SK-N-SH treated with all-trans-retinoic acid at 6 μM for 48 hours (cell line): ENCODE results near the gene PPFIA4.

Experiments used
- ATAC-seq: fragments of 200-7000 bp; cut with Tn5 transposase; 3 replicates; pipeline ENCODE4 v1.9.1; 2020; ENCODE audit warnings: mild to moderate bottlenecking, moderate library complexity
- ARNTL ChIP-seq: fragments of 450-650 bp; formaldehyde crosslinking; IDR thresholded peaks from 2 replicates; pipeline ENCODE4 v1.5.0; 2020; ENCODE audit warnings: low read depth, mild to moderate bottlenecking, moderate library complexity, borderline replicate concordance
- BACH2 ChIP-seq: fragments of 250-450 bp; sonication (Bioruptor Pico); IDR thresholded peaks from 2 replicates; pipeline ENCODE4 v1.9.0; 2021; ENCODE audit warnings: mild to moderate bottlenecking, borderline replicate concordance
- CREB5 ChIP-seq: fragments of 250-450 bp; sonication (Bioruptor Pico); IDR thresholded peaks from 2 replicates; pipeline ENCODE4 v1.5.1; 2020; ENCODE audit warnings: low read depth, mild to moderate bottlenecking, moderate library complexity
- CSDC2 ChIP-seq: fragments of 250-450 bp; sonication (Bioruptor Pico); IDR thresholded peaks from 2 replicates; pipeline ENCODE4 v1.5.0; 2020; ENCODE audit warnings: mild to moderate bottlenecking, moderate library complexity
- CSRNP3 ChIP-seq: fragments of 250-450 bp; sonication (Bioruptor Pico); IDR thresholded peaks from 2 replicates; pipeline ENCODE4 v1.5.1; 2021; ENCODE audit warnings: mild to moderate bottlenecking, moderate library complexity
- ESRRG ChIP-seq: fragments of 250-450 bp; sonication (Bioruptor Pico); IDR thresholded peaks from 2 replicates; pipeline ENCODE4 v1.6.1; 2021; ENCODE audit warnings: mild to moderate bottlenecking
- ISL1 ChIP-seq: fragments of 250-450 bp; sonication (Bioruptor Pico); IDR thresholded peaks from 2 replicates; pipeline ENCODE4 v2.1.2; 2022; ENCODE audit warnings: mild to moderate bottlenecking, moderate library complexity
- OSR1 ChIP-seq: fragments of 250-450 bp; sonication (Bioruptor Pico); IDR thresholded peaks from 2 replicates; pipeline ENCODE4 v1.8.0; 2022; ENCODE audit warnings: moderate library complexity, mild to moderate bottlenecking, inconsistent platforms
- PATZ1 ChIP-seq: fragments of 250-450 bp; sonication (Bioruptor Pico); IDR thresholded peaks from 2 replicates; pipeline ENCODE4 v1.8.0; 2020; ENCODE audit warnings: mild to moderate bottlenecking, moderate library complexity, borderline replicate concordance
- POU6F1 ChIP-seq: fragments of 250-450 bp; sonication (Bioruptor Pico); IDR thresholded peaks from 2 replicates; pipeline ENCODE4 v1.8.0; 2021; ENCODE audit warnings: low read depth, mild to moderate bottlenecking, moderate library complexity, borderline replicate concordance
- PPARA ChIP-seq: fragments of 250-450 bp; sonication (Bioruptor Pico); IDR thresholded peaks from 2 replicates; pipeline ENCODE4 v1.5.0; 2020; ENCODE audit warnings: mild to moderate bottlenecking, borderline replicate concordance
- RARB ChIP-seq: fragments of 250-450 bp; sonication (Bioruptor Pico); IDR thresholded peaks from 2 replicates; pipeline ENCODE4 v1.8.0; 2021; ENCODE audit warnings: mild to moderate bottlenecking, moderate library complexity
- SNAI2 ChIP-seq: fragments of 250-450 bp; sonication (Bioruptor Pico); IDR thresholded peaks from 2 replicates; pipeline ENCODE4 v1.5.0; 2020; ENCODE audit warnings: mild to moderate bottlenecking, moderate library complexity
- TCF4 ChIP-seq: fragments of 250-450 bp; sonication (Bioruptor Pico); IDR thresholded peaks from 2 replicates; pipeline ENCODE4 v1.8.0; 2021; ENCODE audit warnings: mild to moderate bottlenecking, moderate library complexity, borderline replicate concordance
- TOX ChIP-seq: fragments of 250-450 bp; sonication (Bioruptor Pico); IDR thresholded peaks from 2 replicates; pipeline ENCODE4 v1.8.0; 2021; ENCODE audit warnings: mild to moderate bottlenecking, moderate library complexity, borderline replicate concordance
- TSHZ2 ChIP-seq: fragments of 250-450 bp; sonication (Bioruptor Pico); IDR thresholded peaks from 2 replicates; pipeline ENCODE4 v1.5.0; 2020; ENCODE audit warnings: mild to moderate bottlenecking, moderate library complexity
- ZC3H10 ChIP-seq: fragments of 250-450 bp; sonication (Bioruptor Pico); IDR thresholded peaks from 2 replicates; pipeline ENCODE4 v1.5.1; 2021; ENCODE audit warnings: mild to moderate bottlenecking, moderate library complexity
- ZFP30 ChIP-seq: fragments of 450-650 bp; formaldehyde crosslinking; IDR thresholded peaks from 2 replicates; pipeline ENCODE4 v1.5.0; 2022; ENCODE audit warnings: mild to moderate bottlenecking, moderate library complexity
- ZNF565 ChIP-seq: fragments of 450-650 bp; formaldehyde crosslinking; conservative IDR thresholded peaks from 2 replicates; pipeline ENCODE4 v1.5.0; 2020; ENCODE audit warnings: low read depth, mild to moderate bottlenecking, moderate library complexity
- ZNF70 ChIP-seq: fragments of 450-650 bp; formaldehyde crosslinking; IDR thresholded peaks from 2 replicates; pipeline ENCODE4 v1.5.0; 2020; ENCODE audit warnings: mild to moderate bottlenecking, moderate library complexity
- ZNF8 ChIP-seq: fragments of 450-650 bp; formaldehyde crosslinking; IDR thresholded peaks from 2 replicates; pipeline ENCODE4 v1.5.0; 2020; ENCODE audit warnings: mild to moderate bottlenecking, moderate library complexity

Gene PPFIA4

GRCh38 chr1:203037509-203038190 lies 11.4 kb downstream of the PPFIA4 start:
- no peak for TF ChIP-seq ARNTL (CRISPR knock-in tag)
- TF ChIP-seq TCF4 (CRISPR knock-in tag), result no peak
- no peak for TF ChIP-seq ZFP30 (CRISPR knock-in tag)
- no peak for TF ChIP-seq SNAI2
- no peak for TF ChIP-seq BACH2 (CRISPR knock-in tag)
- no peak for TF ChIP-seq PPARA (CRISPR knock-in tag)
- TF ChIP-seq TOX, result no peak
- TF ChIP-seq CSRNP3 (CRISPR knock-in tag), result no peak
- no peak for TF ChIP-seq ZNF8 (CRISPR knock-in tag)
- TF ChIP-seq ZNF70 (CRISPR knock-in tag), result no peak
- TF ChIP-seq OSR1, result no peak
- no peak for TF ChIP-seq CSDC2
- TF ChIP-seq ZC3H10 (CRISPR knock-in tag), result no peak
- TF ChIP-seq ZNF565, result no peak
- no peak for TF ChIP-seq TSHZ2
- TF ChIP-seq CREB5 (CRISPR knock-in tag), result no peak
- TF ChIP-seq POU6F1, result no peak
- no peak for TF ChIP-seq RARB (CRISPR knock-in tag)
- no peak for TF ChIP-seq ISL1 (CRISPR knock-in tag)
- no peak for TF ChIP-seq ESRRG (CRISPR knock-in tag)
- ATAC-seq, result peak; percentile 10

GRCh38 chr1:203038217-203038741 lies 12.0 kb downstream of the PPFIA4 start:
- TF ChIP-seq PATZ1 (CRISPR knock-in tag) (no peak), OSR1 (no peak), ZNF70 (CRISPR knock-in tag) (no peak), ZFP30 (CRISPR knock-in tag) (no peak), ZC3H10 (CRISPR knock-in tag) (no peak), ZNF565 (no peak), CREB5 (CRISPR knock-in tag) (no peak), ARNTL (CRISPR knock-in tag) (no peak), TSHZ2 (no peak)
- TF ChIP-seq, all 23 proteins: peak for 0
- ATAC-seq, result peak; percentile 89
